ENCODE measurements around the gene MX1. TPM values are rescaled to one million over a fixed set of nuclear protein-coding genes. Genes with fewer than 3 reads are reported as not detected.
A peak's percentile ranks its signal among the peaks of the same experiment; 100 is the strongest.

Gene MX1
- total RNA-seq, 2 donors from 2014 or later, result 7.0 to 14.8 TPM

- Histone ChIP-seq H3K4me1 (peaks cover 79% of the 10 kb centered on the region), H3K4me3 (no peak overlapping the region), H3K27me3 (no peaks in the 10 kb centered on the region), H3K36me3 (replicated peaks in 1 of 2; ENCODE audit: insufficient read depth in 1 of 2, low read depth in 2 of 2) (no peaks in the 10 kb centered on the region), H3K9me3 (no peaks in the 10 kb centered on the region), H3K27ac (peak overlapping the region; percentile 50 to 98 (median 96))
- 18 to 28% methylated on average over 5 of the region's 5 CpGs for WGBS, 2 donors
- intact Hi-C loops (cut with DNase I), result no loop called here
- ATAC-seq (no peak), DNase-seq (no peak)
- TF ChIP-seq POLR2A (IDR thresholded peaks at IDR 0.05) (no peak), CTCF (IDR thresholded peaks at IDR 0.05) (no peak)
These were observed 78.0 kb downstream of the MX1 start for GRCh38 chr21:41504030-41504429.

GRCh38 chr21:41506005-41506594 is 80.1 kb downstream of the MX1 start:
- intact Hi-C loops (cut with DNase I), result no loop called here
- H3K27me3 ChIP-seq, result no peaks in the 10 kb centered on the region
- no peaks in the 10 kb centered on the region for H3K9me3 ChIP-seq
- ATAC-seq (peak; percentile 33), DNase-seq (peak; percentile 77 to 91 (median 88))
- H3K4me1 ChIP-seq, result peaks cover 76% of the 10 kb centered on the region
- H3K36me3 ChIP-seq (replicated peaks in 1 of 2; ENCODE audit: insufficient read depth in 1 of 2, low read depth in 2 of 2), result no peaks in the 10 kb centered on the region
- no peak for TF ChIP-seq CTCF (IDR thresholded peaks at IDR 0.05)
- TF ChIP-seq POLR2A (IDR thresholded peaks at IDR 0.05), result peak in 2 of 3 donors; percentile 45 to 77
- WGBS, 2 donors, result 11 to 19% methylated on average over 7 of the region's 7 CpGs
- peak overlapping the region; percentile 96 to 98 (median 97) for H3K27ac ChIP-seq
- peak overlapping the region; percentile 52 to 91 for H3K4me3 ChIP-seq

- 1 to 2% methylated on average over 22 to 64 of the region's 64 CpGs for WGBS, 2 donors
- peaks cover 76% of the 10 kb centered on the region for H3K4me1 ChIP-seq
These were observed 80.8 kb downstream of the MX1 start for GRCh38 chr21:41506611-41507520.

More at GRCh38 chr21:41506611-41507520, 80.8 kb downstream of the MX1 start:
- DNase-seq (peak; percentile 69 to 74 (median 73)), ATAC-seq (peak; percentile 27)
- Histone ChIP-seq H3K27ac (peak overlapping the region; percentile 96 to 98 (median 97)), H3K36me3 (replicated peaks in 1 of 2; ENCODE audit: insufficient read depth in 1 of 2, low read depth in 2 of 2) (no peaks in the 10 kb centered on the region), H3K9me3 (no peaks in the 10 kb centered on the region), H3K27me3 (no peaks in the 10 kb centered on the region), H3K4me3 (peak overlapping the region; percentile 52 to 91)
- TF ChIP-seq CTCF (IDR thresholded peaks at IDR 0.05) (peak in 1 of 7 experiments; percentile 3), POLR2A (IDR thresholded peaks at IDR 0.05) (peak in 2 of 3 donors; percentile 68 to 79)
- intact Hi-C loops (cut with DNase I), result no loop called here

All from body of pancreas (tissue), 4 donors.